ENCODE results near the gene CETN3.

The CETN3 gene

DNA sequence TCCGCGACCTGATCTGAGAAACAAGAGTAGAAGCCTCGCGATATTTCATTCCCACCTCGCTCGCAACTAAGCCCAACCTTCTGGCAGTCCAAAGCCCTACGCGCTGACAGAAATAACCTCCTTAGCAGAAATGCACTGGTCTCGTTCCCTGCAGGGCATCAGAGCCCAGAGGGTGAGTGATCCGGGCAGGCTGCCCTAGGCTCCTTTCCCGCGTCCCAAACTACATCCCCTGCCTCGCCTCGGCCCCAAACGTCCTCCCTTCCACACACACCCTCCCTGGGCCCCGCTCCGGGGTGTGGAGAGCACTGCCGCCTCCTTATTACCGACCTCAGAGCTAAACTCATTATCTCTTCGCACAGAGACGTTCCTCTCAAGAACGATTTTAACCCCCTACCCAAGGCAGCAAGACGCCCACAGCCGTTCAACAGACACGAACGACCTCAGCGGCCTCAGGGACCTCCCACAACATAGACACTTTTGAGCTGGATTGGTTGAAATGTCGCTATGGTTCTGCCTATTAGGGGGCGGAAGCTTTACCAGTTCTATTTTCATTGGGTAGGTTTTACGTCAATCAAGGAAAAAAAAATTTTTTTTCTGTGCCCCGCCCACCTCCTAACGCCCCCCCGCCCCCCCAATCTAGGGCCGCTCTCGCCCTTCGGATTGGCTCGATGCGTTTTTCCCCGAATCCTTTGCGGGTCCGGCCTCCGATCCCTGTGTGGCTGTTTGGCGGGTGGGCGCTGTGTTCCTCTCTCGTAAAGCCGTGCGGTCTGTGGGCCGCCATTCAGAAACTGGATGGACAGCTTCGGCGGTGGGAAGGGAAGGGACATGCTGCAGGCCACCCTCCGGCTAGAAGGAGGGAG is at the start of gene CETN3:
CETN3 (minus strand) TSS at position 439 of the 860 bp plus-strand sequence; CDS start at position 344, 95 bp downstream.
- peak; percentile 89 for ATAC-seq (ENCODE audit: low read depth)

DNA sequence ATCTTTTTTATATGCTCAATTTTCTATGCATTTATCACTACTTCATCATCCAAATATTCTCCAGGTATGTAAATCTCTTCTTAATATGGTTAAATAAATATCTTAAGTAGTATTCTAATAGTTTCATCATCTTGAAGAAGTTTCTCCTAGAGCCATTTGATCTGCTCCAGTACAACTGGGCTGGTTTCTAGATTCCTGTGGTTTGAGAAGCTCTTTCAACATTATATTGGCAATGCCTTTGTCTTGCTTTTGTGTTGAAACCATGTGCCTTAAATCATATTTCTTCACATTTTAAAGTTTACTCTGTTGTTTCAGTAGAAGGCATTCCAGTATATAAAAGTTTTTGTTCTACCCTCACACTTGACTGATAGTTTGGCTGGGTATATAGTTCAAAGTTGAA is 37.4 kb upstream of the CETN3 start:
- DNase-seq (ENCODE audit: low spot score), result no peak
- Histone ChIP-seq H3K36me3 (ENCODE audit: low read depth) (no peaks in the 10 kb centered on the region), H3K9me3 (ENCODE audit: severe bottlenecking) (no peaks in the 10 kb centered on the region), H3K4me1 (ENCODE audit: insufficient read depth, poor library complexity, severe bottlenecking) (no peaks in the 10 kb centered on the region), H3K27ac (ENCODE audit: poor library complexity, severe bottlenecking) (no peak overlapping the region), H3K27me3 (ENCODE audit: insufficient read depth, poor library complexity, severe bottlenecking) (no peaks in the 10 kb centered on the region), H3K4me3 (ENCODE audit: severe bottlenecking) (no peak overlapping the region)
- ATAC-seq (ENCODE audit: low read depth), result 0 out of 3 replicates have a peak, but pooled peaks have one; percentile 14
- TF ChIP-seq, protein P1, sequence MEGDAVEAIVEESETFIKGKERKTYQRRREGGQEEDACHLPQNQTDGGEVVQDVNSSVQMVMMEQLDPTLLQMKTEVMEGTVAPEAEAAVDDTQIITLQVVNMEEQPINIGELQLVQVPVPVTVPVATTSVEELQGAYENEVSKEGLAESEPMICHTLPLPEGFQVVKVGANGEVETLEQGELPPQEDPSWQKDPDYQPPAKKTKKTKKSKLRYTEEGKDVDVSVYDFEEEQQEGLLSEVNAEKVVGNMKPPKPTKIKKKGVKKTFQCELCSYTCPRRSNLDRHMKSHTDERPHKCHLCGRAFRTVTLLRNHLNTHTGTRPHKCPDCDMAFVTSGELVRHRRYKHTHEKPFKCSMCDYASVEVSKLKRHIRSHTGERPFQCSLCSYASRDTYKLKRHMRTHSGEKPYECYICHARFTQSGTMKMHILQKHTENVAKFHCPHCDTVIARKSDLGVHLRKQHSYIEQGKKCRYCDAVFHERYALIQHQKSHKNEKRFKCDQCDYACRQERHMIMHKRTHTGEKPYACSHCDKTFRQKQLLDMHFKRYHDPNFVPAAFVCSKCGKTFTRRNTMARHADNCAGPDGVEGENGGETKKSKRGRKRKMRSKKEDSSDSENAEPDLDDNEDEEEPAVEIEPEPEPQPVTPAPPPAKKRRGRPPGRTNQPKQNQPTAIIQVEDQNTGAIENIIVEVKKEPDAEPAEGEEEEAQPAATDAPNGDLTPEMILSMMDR (IDR thresholded peaks at IDR 0.05; ENCODE audit: poor library complexity, severe bottlenecking), result no peak

More for the DNA sequence above, at the start of gene CETN3:
- TF ChIP-seq, protein P1 (IDR thresholded peaks at IDR 0.05; ENCODE audit: poor library complexity, severe bottlenecking), result no peak
- Histone ChIP-seq H3K27me3 (ENCODE audit: insufficient read depth, poor library complexity, severe bottlenecking) (no peaks in the 10 kb centered on the region), H3K36me3 (ENCODE audit: low read depth) (peaks cover 22% of the 10 kb centered on the region), H3K9me3 (ENCODE audit: severe bottlenecking) (no peaks in the 10 kb centered on the region), H3K4me1 (ENCODE audit: insufficient read depth, poor library complexity, severe bottlenecking) (peaks cover 28% of the 10 kb centered on the region), H3K4me3 (ENCODE audit: severe bottlenecking) (peak within 1 kb of the TSS; percentile 83), H3K27ac (ENCODE audit: poor library complexity, severe bottlenecking) (peak within 1 kb of the TSS; percentile 83)
- peak; percentile 96 for DNase-seq (ENCODE audit: low spot score)

DNA sequence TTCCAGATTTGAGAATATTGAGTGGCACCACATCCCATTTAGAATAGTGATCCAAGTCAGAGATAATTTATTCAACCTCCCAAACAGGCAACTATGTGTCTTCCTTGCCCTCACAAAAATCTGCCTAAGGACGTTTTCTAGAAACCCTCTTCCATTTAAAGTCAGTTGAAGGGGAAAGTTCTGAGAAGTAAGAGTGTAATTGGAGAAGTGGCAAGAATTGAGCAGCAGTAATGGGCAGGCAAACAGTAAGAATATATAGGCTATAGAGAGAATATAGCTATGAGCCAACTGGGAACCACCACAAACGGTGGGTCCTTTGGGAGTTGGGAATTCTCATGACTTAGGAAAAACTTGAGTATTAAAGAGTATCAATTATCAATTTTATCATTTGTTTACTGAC is 31.1 kb upstream of the CETN3 start:
- H3K4me3 ChIP-seq (ENCODE audit: severe bottlenecking), result no peak overlapping the region
- H3K9me3 ChIP-seq (ENCODE audit: severe bottlenecking), result no peaks in the 10 kb centered on the region
- no peak for ATAC-seq (ENCODE audit: low read depth)
- DNase-seq (ENCODE audit: low spot score), result no peak
- H3K4me1 ChIP-seq (ENCODE audit: insufficient read depth, poor library complexity, severe bottlenecking), result peaks cover 10% of the 10 kb centered on the region
- H3K27ac ChIP-seq (ENCODE audit: poor library complexity, severe bottlenecking), result no peak overlapping the region
- TF ChIP-seq, protein P1 (IDR thresholded peaks at IDR 0.05; ENCODE audit: poor library complexity, severe bottlenecking), result no peak
- H3K36me3 ChIP-seq (ENCODE audit: low read depth), result no peaks in the 10 kb centered on the region
- no peaks in the 10 kb centered on the region for H3K27me3 ChIP-seq (ENCODE audit: insufficient read depth, poor library complexity, severe bottlenecking)

DNA sequence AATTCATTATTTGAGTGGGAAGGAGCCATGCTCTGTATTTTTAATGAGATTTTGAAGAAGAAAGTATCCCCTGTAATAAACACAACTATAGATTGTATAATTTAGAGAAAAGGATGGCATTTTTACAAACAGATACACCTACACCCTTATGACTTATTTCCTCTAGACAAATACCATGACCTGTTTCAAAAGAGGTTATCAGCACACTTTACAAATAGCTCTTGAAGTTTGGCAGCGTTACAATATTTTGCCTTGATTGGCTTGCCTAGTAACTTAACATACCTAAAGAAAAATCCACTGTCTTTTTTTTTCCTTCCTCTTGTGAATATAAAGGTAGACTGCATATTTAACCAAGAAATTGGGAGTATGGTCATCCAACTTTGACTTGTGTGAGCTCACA is 28.5 kb upstream of the CETN3 start:
- Histone ChIP-seq H3K27ac (ENCODE audit: poor library complexity, severe bottlenecking) (no peak overlapping the region), H3K4me3 (ENCODE audit: severe bottlenecking) (no peak overlapping the region), H3K9me3 (ENCODE audit: severe bottlenecking) (no peaks in the 10 kb centered on the region), H3K36me3 (ENCODE audit: low read depth) (no peaks in the 10 kb centered on the region), H3K27me3 (ENCODE audit: insufficient read depth, poor library complexity, severe bottlenecking) (no peaks in the 10 kb centered on the region), H3K4me1 (ENCODE audit: insufficient read depth, poor library complexity, severe bottlenecking) (peaks cover 10% of the 10 kb centered on the region)
- peak; percentile 21; the same call in 1 of the 3 replicates for ATAC-seq (ENCODE audit: low read depth)
- TF ChIP-seq, protein P1 (IDR thresholded peaks at IDR 0.05; ENCODE audit: poor library complexity, severe bottlenecking), result no peak
- no peak for DNase-seq (ENCODE audit: low spot score)

DNA sequence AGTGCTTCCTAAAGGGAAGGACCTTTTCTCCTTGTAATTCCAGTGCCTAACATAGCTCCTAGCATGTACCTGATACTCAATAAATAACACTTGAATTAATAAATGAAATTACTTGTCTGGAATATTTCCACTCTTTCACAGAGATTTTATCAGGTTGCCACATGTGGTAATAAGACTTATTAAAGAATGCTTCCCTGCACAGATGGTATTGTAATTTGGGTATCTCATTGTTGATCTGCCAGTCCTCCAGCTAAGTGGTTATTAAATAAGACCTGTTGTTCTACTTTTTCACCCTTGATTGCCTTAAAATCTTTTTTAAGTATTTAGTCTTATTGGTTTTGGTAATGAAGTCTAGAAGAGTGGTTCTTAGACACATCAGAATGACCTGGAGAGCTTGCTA is 28.1 kb upstream of the CETN3 start:
- H3K27me3 ChIP-seq (ENCODE audit: insufficient read depth, poor library complexity, severe bottlenecking), result no peaks in the 10 kb centered on the region
- no peaks in the 10 kb centered on the region for H3K9me3 ChIP-seq (ENCODE audit: severe bottlenecking)
- no peak for DNase-seq (ENCODE audit: low spot score)
- TF ChIP-seq, protein P1 (IDR thresholded peaks at IDR 0.05; ENCODE audit: poor library complexity, severe bottlenecking), result no peak
- no peak overlapping the region for H3K27ac ChIP-seq (ENCODE audit: poor library complexity, severe bottlenecking)
- peaks cover 10% of the 10 kb centered on the region for H3K4me1 ChIP-seq (ENCODE audit: insufficient read depth, poor library complexity, severe bottlenecking)
- ATAC-seq (ENCODE audit: low read depth), result no peak
- H3K4me3 ChIP-seq (ENCODE audit: severe bottlenecking), result no peak overlapping the region
- H3K36me3 ChIP-seq (ENCODE audit: low read depth), result no peaks in the 10 kb centered on the region

Measured in RWPE2 (cell line).